CD4-positive, alpha-beta T cell treated with Interleukin-6 at 100 ng/mL for 8 hours (primary cell): ENCODE measurements around the gene NLRP9.

ENCODE experiments used
- DNase-seq: peaks from one replicate; pipeline ENCODE4 v3.0.0-alpha.2; 2020; ENCODE audit warnings: mixed read lengths, low spot score

The NLRP9 gene

GRCh38 chr19:55673465-55673864, 64.7 kb downstream of the NLRP9 start:
- DNase-seq: no peak

- DNase-seq: no peak
Observed at GRCh38 chr19:55672418-55672817, 65.8 kb downstream of the NLRP9 start.

- no peak for DNase-seq
Observed at GRCh38 chr19:55671054-55671378, 67.2 kb downstream of the NLRP9 start.

- DNase-seq: no peak
Observed at GRCh38 chr19:55670280-55671053, 67.7 kb downstream of the NLRP9 start.

- DNase-seq: no peak
Observed at GRCh38 chr19:55669418-55670279, 68.6 kb downstream of the NLRP9 start.

GRCh38 chr19:55668603-55669348, 69.4 kb downstream of the NLRP9 start:
- DNase-seq: no peak

GRCh38 chr19:55667958-55668357, 70.2 kb downstream of the NLRP9 start:
- DNase-seq: no peak

- DNase-seq: no peak
Observed at GRCh38 chr19:55667511-55667910, 70.7 kb downstream of the NLRP9 start.

- no peak for DNase-seq
Observed at GRCh38 chr19:55667006-55667381, 71.2 kb downstream of the NLRP9 start.

- no peak for DNase-seq
Observed at GRCh38 chr19:55666343-55667005, 71.7 kb downstream of the NLRP9 start.

- no peak for DNase-seq
Observed at GRCh38 chr19:55663846-55664536, 74.2 kb downstream of the NLRP9 start.

GRCh38 chr19:55661826-55662225, 76.4 kb downstream of the NLRP9 start:
- no peak for DNase-seq

GRCh38 chr19:55660991-55661390, 77.2 kb downstream of the NLRP9 start:
- no peak for DNase-seq

- DNase-seq: no peak
Observed at GRCh38 chr19:55660404-55660803, 77.8 kb downstream of the NLRP9 start.

- no peak for DNase-seq
Observed at GRCh38 chr19:55659822-55660221, 78.4 kb downstream of the NLRP9 start.

GRCh38 chr19:55658846-55659459, 79.2 kb downstream of the NLRP9 start:
- no peak for DNase-seq
